Measurements from ENCODE around the gene ARHGEF26. TPM values are rescaled to one million over a fixed set of nuclear protein-coding genes. Genes with fewer than 3 reads are reported as not detected.

ARHGEF26 gene
- total RNA-seq, 1 experiment from 2014 or later, result 13.7 TPM

DNA sequence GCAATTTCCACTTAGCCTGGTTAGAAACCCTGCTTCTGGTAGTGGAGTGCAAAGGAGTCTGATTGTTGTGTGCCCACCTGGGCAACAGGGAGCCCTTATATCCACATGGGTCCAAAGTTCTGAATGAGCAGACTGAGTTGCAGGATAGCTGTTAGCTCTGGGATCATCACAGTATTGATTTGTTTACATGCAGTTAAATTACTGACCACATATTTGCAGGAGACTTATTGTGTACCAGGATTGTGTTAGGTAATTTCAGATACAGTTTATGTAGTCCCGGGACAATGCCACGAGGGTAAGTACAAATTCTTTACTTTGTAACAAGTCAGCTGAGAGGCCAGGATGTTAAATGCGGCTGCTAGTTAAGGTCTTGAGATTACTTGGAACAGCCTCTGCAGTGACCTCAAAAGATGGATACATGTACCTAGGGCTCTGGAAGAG lies 18.8 kb downstream of the ARHGEF26 start:
- no peak overlapping the region for H2AFZ ChIP-seq (ENCODE audit: low read length)
- H2AK5ac ChIP-seq (ENCODE audit: insufficient read length, low read length), result no peak overlapping the region
- Mint-ChIP-seq H3K4me3 (no peak overlapping the region), H3K27me3 (ENCODE audit: low read depth) (no peaks in the 10 kb centered on the region), H3K36me3 (ENCODE audit: insufficient read depth in 1 of 3, low read depth in 3 of 3) (no peaks in the 10 kb centered on the region; a peak in 1 of 7 replicates), H3K9me3 (no peaks in the 10 kb centered on the region), H3K4me1 (peaks cover 21 to 22% of the 10 kb centered on the region in 2 experiments), H3K27ac (no peak overlapping the region; a peak in 1 of 7 replicates)
- H3K27ac ChIP-seq (ENCODE audit: insufficient read length, low read depth, low read length), result no peak overlapping the region
- no peak overlapping the region for H3K9ac ChIP-seq (ENCODE audit: extremely low read depth, insufficient read length, low read length)
- 0 out of 2 replicates have a peak, but pooled peaks cover 2% of the 10 kb centered on the region for H3K4me1 ChIP-seq (ENCODE audit: insufficient read depth, low read length)
- no peak overlapping the region for H2BK12ac ChIP-seq (ENCODE audit: insufficient read length, low read depth, low read length)
- no CpG with 5 or more reads among the region's 3 CpGs for WGBS (ENCODE audit: extremely low coverage, insufficient read length, low lambda C conversion rate)
- no peak overlapping the region for H3K14ac ChIP-seq (ENCODE audit: insufficient read depth, low read length)
- no peak for DNase-seq
- no peak overlapping the region for H3T11ph ChIP-seq (ENCODE audit: low read length)
- H3K27me3 ChIP-seq (ENCODE audit: insufficient read depth, low read length), result no peaks in the 10 kb centered on the region
- no peak overlapping the region for H3K23ac ChIP-seq (ENCODE audit: insufficient read length, low read depth, low read length)
- peaks cover 2% of the 10 kb centered on the region for H3K79me1 ChIP-seq (ENCODE audit: insufficient read depth, low read depth, low read length, poor library complexity, severe bottlenecking)
- no peak overlapping the region for H4K5ac ChIP-seq (ENCODE audit: insufficient read length, low read depth, low read length)
- no peak overlapping the region for H2BK20ac ChIP-seq (ENCODE audit: low read depth, low read length, poor library complexity, severe bottlenecking)
- H3K79me2 ChIP-seq (ENCODE audit: insufficient read depth, low read length), result no peaks in the 10 kb centered on the region
- no peak overlapping the region for H3K4me2 ChIP-seq (ENCODE audit: insufficient read depth, insufficient read length, low read length)
- no peaks in the 10 kb centered on the region for H3K23me2 ChIP-seq (ENCODE audit: insufficient read length, low read depth, low read length, poor library complexity, severe bottlenecking)
- no peak overlapping the region for H3K56ac ChIP-seq (ENCODE audit: insufficient read length, low read depth, low read length)
- H2BK120ac ChIP-seq (ENCODE audit: low read depth, low read length, poor library complexity, severe bottlenecking), result no peak overlapping the region
- no peaks in the 10 kb centered on the region for H3K9me3 ChIP-seq (ENCODE audit: control insufficient read depth, low read depth, low read length)
- no peak overlapping the region for H4K91ac ChIP-seq (ENCODE audit: insufficient read length, low read depth, low read length)
- H3K4ac ChIP-seq (ENCODE audit: low read depth, low read length), result no peak overlapping the region
- H4K20me1 ChIP-seq (ENCODE audit: control insufficient read depth, insufficient read depth, insufficient read length), result no peaks in the 10 kb centered on the region
- H2BK15ac ChIP-seq (ENCODE audit: low read depth, low read length), result no peak overlapping the region
- TF ChIP-seq CTCF (conservative IDR thresholded peaks at IDR 0.05), result no peak
- no peak overlapping the region for H2BK5ac ChIP-seq (ENCODE audit: insufficient read length, low read length)
- no peak overlapping the region for H3K18ac ChIP-seq (ENCODE audit: insufficient read length, low read depth, low read length)
- H4K8ac ChIP-seq (replicated peaks; ENCODE audit: insufficient read length, low read depth, low read length), result no peak overlapping the region

All from H9 (cell line).